PC-9 (cell line): ENCODE results near the gene TGFBR3. TPM values are rescaled to one million over a fixed set of nuclear protein-coding genes. Genes with fewer than 3 reads are reported as not detected.

ENCODE experiments used
- BruUV-seq: library from RNA; stranded (reverse); fragments of 400-500 nt; replicated peaks from 2 replicates; lab custom pipeline; 2021; lab: Mats Ljungman, UMichigan
- CTCF ChIA-PET: fragments of 300-600 bp; sonication (Branson Sonifier 250); formaldehyde crosslinking; loops from one replicate; lab custom pipeline; 2022; ENCODE audit warnings: antibody characterized with exemption; lab: Charles Lee
- POLR2A ChIA-PET: fragments of 300-600 bp; sonication (Branson Sonifier 250); formaldehyde crosslinking; loops from one replicate; lab custom pipeline; 2022; ENCODE audit warnings: antibody characterized with exemption; ENCODE audit not compliant: unreplicated experiment; lab: Charles Lee
- DNase-seq, 2 experiments: peaks; one replicate each; pipeline versions ENCODE4 v3.0.0 to v3.0.0-alpha.2; 2015 to 2022; ENCODE audit warnings: mixed read lengths in 1 of 2
- H2AFZ ChIP-seq: fragments of 200-600 bp; sonication (generic); 2 replicates; pipeline ENCODE4 v1.8.1; 2017; ENCODE audit warnings: antibody characterized with exemption
- H3F3A ChIP-seq: fragments of 200-600 bp; sonication (generic); 2 replicates; pipeline ENCODE4 v1.8.1; 2017; ENCODE audit warnings: antibody characterized with exemption, mild to moderate bottlenecking, low read depth; ENCODE audit not compliant: insufficient read depth
- H3K27ac ChIP-seq: fragments of 200-600 bp; sonication (generic); 2 replicates; pipeline ENCODE4 v1.6.1; 2016; ENCODE audit warnings: mixed run types
- H3K27me3 ChIP-seq: fragments of 200-600 bp; sonication (generic); 2 replicates; pipeline ENCODE4 v1.6.1; 2016; ENCODE audit warnings: low read depth, mixed run types; ENCODE audit not compliant: insufficient read depth
- H3K36me3 ChIP-seq: fragments of 200-600 bp; sonication (generic); 2 replicates; pipeline ENCODE4 v1.6.1; 2016; ENCODE audit warnings: low read depth, mixed run types
- H3K4me1 ChIP-seq: fragments of 200-600 bp; sonication (generic); replicated peaks from 2 replicates; pipeline ENCODE4 v1.6.1; 2016; ENCODE audit warnings: mixed run types; ENCODE audit not compliant: insufficient read depth
- H3K4me2 ChIP-seq: fragments of 200-600 bp; sonication (generic); 2 replicates; pipeline ENCODE4 v1.6.1; 2017; ENCODE audit warnings: mixed run types
- H3K4me3 ChIP-seq: fragments of 200-600 bp; sonication (generic); 2 replicates; pipeline ENCODE4 v1.6.1; 2016; ENCODE audit warnings: mixed run types
- H3K79me2 ChIP-seq: fragments of 200-600 bp; sonication (generic); 2 replicates; pipeline ENCODE4 v1.6.1; 2017; ENCODE audit warnings: low read depth, mixed run types
- H3K9me2 ChIP-seq: fragments of 200-600 bp; sonication (generic); 2 replicates; pipeline ENCODE4 v1.8.1; 2017; ENCODE audit warnings: mild to moderate bottlenecking; ENCODE audit not compliant: insufficient read depth
- H3K9me3 ChIP-seq: fragments of 200-600 bp; sonication (generic); 2 replicates; pipeline ENCODE4 v1.8.1; 2016; ENCODE audit warnings: low read depth; ENCODE audit not compliant: insufficient read depth
- H4K20me1 ChIP-seq: fragments of 200-600 bp; sonication (generic); 2 replicates; pipeline ENCODE4 v1.8.1; 2017; ENCODE audit not compliant: insufficient read depth
- EZH2 ChIP-seq: fragments of 200-600 bp; sonication (generic); IDR thresholded peaks from 2 replicates; pipeline ENCODE4 v1.8.0; 2017; ENCODE audit warnings: antibody characterized with exemption, low read depth
- intact Hi-C: fragments of 100-400 bp; cut with micrococcal nuclease; formaldehyde crosslinking; loops from one replicate; pipeline ENCODE4 v1.10.0; 2022; ENCODE audit not compliant: unreplicated experiment
- total RNA-seq: library from RNA; stranded (reverse); gene quantifications from 2 replicates; pipeline ENCODE4 v1.2.3, GENCODE V29; 2021
- TF ChIP-seq, protein P1 (sequence below): fragments of 200-600 bp; sonication (generic); conservative IDR thresholded peaks from 2 replicates; pipeline ENCODE4 v1.6.1; 2017; ENCODE audit warnings: mixed run types, antibody characterized with exemption, mild to moderate bottlenecking, moderate library complexity

TGFBR3 gene
- total RNA-seq, 1 experiment from 2014 or later: 1.6 TPM

- Histone ChIP-seq H3K4me2 (no peak overlapping the region), H4K20me1 (no peaks in the 10 kb centered on the region), H3K9me2 (peaks cover 4% of the 10 kb centered on the region; the same call in 1 of the 2 replicates), H3K4me3 (no peak overlapping the region), H3K27ac (no peak overlapping the region), H3K27me3 (no peaks in the 10 kb centered on the region), H3K9me3 (no peaks in the 10 kb centered on the region), H2AFZ (no peak overlapping the region), H3K4me1 (no peaks in the 10 kb centered on the region), H3K79me2 (no peaks in the 10 kb centered on the region), H3K36me3 (no peaks in the 10 kb centered on the region), H3F3A (no peaks in the 10 kb centered on the region)
- POLR2A ChIA-PET: no interaction called here
- no peak for DNase-seq
- intact Hi-C loops: no loop called here
- CTCF ChIA-PET: no interaction called here
- TF ChIP-seq, protein P1, sequence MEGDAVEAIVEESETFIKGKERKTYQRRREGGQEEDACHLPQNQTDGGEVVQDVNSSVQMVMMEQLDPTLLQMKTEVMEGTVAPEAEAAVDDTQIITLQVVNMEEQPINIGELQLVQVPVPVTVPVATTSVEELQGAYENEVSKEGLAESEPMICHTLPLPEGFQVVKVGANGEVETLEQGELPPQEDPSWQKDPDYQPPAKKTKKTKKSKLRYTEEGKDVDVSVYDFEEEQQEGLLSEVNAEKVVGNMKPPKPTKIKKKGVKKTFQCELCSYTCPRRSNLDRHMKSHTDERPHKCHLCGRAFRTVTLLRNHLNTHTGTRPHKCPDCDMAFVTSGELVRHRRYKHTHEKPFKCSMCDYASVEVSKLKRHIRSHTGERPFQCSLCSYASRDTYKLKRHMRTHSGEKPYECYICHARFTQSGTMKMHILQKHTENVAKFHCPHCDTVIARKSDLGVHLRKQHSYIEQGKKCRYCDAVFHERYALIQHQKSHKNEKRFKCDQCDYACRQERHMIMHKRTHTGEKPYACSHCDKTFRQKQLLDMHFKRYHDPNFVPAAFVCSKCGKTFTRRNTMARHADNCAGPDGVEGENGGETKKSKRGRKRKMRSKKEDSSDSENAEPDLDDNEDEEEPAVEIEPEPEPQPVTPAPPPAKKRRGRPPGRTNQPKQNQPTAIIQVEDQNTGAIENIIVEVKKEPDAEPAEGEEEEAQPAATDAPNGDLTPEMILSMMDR: no peak
- TF ChIP-seq EZH2: no peak
- BruUV-seq: no TSS peak
These were observed 225.2 kb downstream of the TGFBR3 start for GRCh38 chr1:91660708-91661107.

DNA sequence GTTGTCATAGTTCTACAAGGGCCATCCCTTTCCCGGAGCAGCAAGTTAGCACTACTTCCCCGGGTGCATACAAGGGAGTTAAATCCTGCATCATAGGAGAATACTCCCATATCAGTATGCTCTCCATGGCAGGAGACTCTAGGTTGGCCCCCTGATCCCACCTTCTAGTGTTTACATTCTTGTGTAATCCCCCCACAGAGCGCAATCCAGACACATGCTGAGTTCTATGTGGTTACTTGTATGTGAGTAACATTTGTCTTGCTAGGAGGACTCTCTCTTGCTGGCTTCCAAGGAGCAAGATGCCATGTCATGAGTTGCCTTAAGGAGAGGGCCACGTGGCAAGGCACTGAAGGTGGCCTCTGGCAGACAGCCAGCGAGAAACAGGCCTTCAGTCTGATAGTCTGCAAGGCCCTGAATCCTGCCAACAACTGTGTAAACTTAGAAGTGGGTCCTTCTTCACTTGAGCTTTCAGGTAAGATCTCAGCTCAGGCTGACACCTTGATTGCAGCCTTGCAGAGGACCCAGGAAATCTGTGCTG lies 230.0 kb downstream of the TGFBR3 start:
- no peak for TF ChIP-seq EZH2
- TF ChIP-seq, protein P1: no peak
- no peak overlapping the region for H3K27ac ChIP-seq
- no TSS peak for BruUV-seq
- H3K4me2 ChIP-seq: no peak overlapping the region
- peaks cover 3% of the 10 kb centered on the region; the same call in 1 of the 2 replicates for H3K9me2 ChIP-seq
- POLR2A ChIA-PET: no interaction called here
- H3K4me1 ChIP-seq: no peaks in the 10 kb centered on the region
- H3F3A ChIP-seq: no peaks in the 10 kb centered on the region
- H3K79me2 ChIP-seq: no peaks in the 10 kb centered on the region
- no peak for DNase-seq
- CTCF ChIA-PET: no interaction called here
- intact Hi-C loops: loop anchor here (10.0 kb wide), 1 partner anchor 121 kb away; no protein-coding TSS in a partner anchor
- no peak overlapping the region for H3K4me3 ChIP-seq
- no peak overlapping the region for H2AFZ ChIP-seq
- no peaks in the 10 kb centered on the region for H3K9me3 ChIP-seq
- no peaks in the 10 kb centered on the region for H3K36me3 ChIP-seq
- H4K20me1 ChIP-seq: no peaks in the 10 kb centered on the region
- H3K27me3 ChIP-seq: no peaks in the 10 kb centered on the region

- H2AFZ ChIP-seq: no peak overlapping the region
- H3K9me3 ChIP-seq: no peaks in the 10 kb centered on the region
- no peak overlapping the region for H3K27ac ChIP-seq
- no peaks in the 10 kb centered on the region for H3K79me2 ChIP-seq
- no peaks in the 10 kb centered on the region for H3K27me3 ChIP-seq
- ChIA-PET POLR2A (no interaction called here), CTCF (no interaction called here)
- H3K4me1 ChIP-seq: no peaks in the 10 kb centered on the region
- no peaks in the 10 kb centered on the region for H3K9me2 ChIP-seq
- intact Hi-C loops: loop anchor here (10.0 kb wide), 1 partner anchor 118 kb away; no protein-coding TSS in a partner anchor
- TF ChIP-seq, protein P1: no peak
- no peak for TF ChIP-seq EZH2
- BruUV-seq: no TSS peak
- no peaks in the 10 kb centered on the region for H4K20me1 ChIP-seq
- no peak for DNase-seq
- H3F3A ChIP-seq: no peaks in the 10 kb centered on the region
- H3K4me2 ChIP-seq: no peak overlapping the region
- no peak overlapping the region for H3K4me3 ChIP-seq
- no peaks in the 10 kb centered on the region for H3K36me3 ChIP-seq
These were observed 232.8 kb downstream of the TGFBR3 start for GRCh38 chr1:91653183-91653582.
